Esophagus muscularis mucosa (tissue), 4 donors: Measurements from ENCODE around the gene PKP3. TPM values are rescaled to one million over a fixed set of nuclear protein-coding genes. Genes with fewer than 3 reads are reported as not detected.

Source experiments
- DNase-seq: peaks from one replicate; pipeline ENCODE4 v3.0.0-alpha.2; 2017; ENCODE audit errors: extremely low spot score
- H3K27ac ChIP-seq, 4 donors: fragments of 200-600 bp; sonication (generic); replicated peaks in 1 of 4; 1 replicate in 3 of 4; 2 replicates in 1 of 4; pipeline ENCODE4 v1.5.1; 2016 to 2019; ENCODE audit warnings: mild to moderate bottlenecking in 1 of 4
- H3K27me3 ChIP-seq, 4 donors: fragments of 200-600 bp; sonication (generic); one replicate each; pipeline versions ENCODE4 v1.5.1 to v1.6.0; 2016 to 2019
- H3K36me3 ChIP-seq, 4 donors: fragments of 200-600 bp; sonication (generic); one replicate each; pipeline ENCODE4 v1.5.1; 2016 to 2019
- H3K4me1 ChIP-seq, 4 donors: fragments of 200-600 bp; sonication (generic); one replicate each; pipeline ENCODE4 v1.5.1; 2016 to 2019
- H3K4me3 ChIP-seq, 4 donors: fragments of 200-600 bp; sonication (generic); 1 replicate in 2 of 4; 2 replicates in 2 of 4; pipeline ENCODE4 v1.5.1; 2016 to 2019; ENCODE audit warnings: mild to moderate bottlenecking in 4 of 4, moderate library complexity in 1 of 4
- H3K9me3 ChIP-seq, 4 donors: fragments of 200-600 bp; sonication (generic); 1 replicate in 3 of 4; 2 replicates in 1 of 4; pipeline ENCODE4 v1.5.1; 2016 to 2019
- CTCF ChIP-seq, 3 experiments: fragments of 200-600 bp in 2 of 3; fragments of 450-650 bp in 1 of 3; sonication (generic) in 2 of 3; IDR thresholded peaks; one replicate each; pipeline ENCODE4 v1.5.1; 2017 to 2019; ENCODE audit warnings: antibody characterized with exemption in 3 of 3, mild to moderate bottlenecking in 2 of 3, moderate library complexity in 1 of 3
- EP300 ChIP-seq: sonication (generic); formaldehyde crosslinking; IDR thresholded peaks from one replicate; pipeline ENCODE4 v1.6.1; 2017; ENCODE audit warnings: antibody characterized with exemption
- POLR2A ChIP-seq: fragments of 450-650 bp; IDR thresholded peaks from one replicate; pipeline ENCODE4 v1.6.1; 2017; ENCODE audit warnings: antibody characterized with exemption, moderate library complexity, mild to moderate bottlenecking, low read depth
- POLR2AphosphoS5 ChIP-seq, 2 donors: sonication (generic); formaldehyde crosslinking; IDR thresholded peaks; one replicate each; pipeline ENCODE4 v1.6.1; 2017; ENCODE audit warnings: antibody characterized with exemption in 2 of 2
- WGBS: methylation state at CpG from one replicate; pipeline ENCODE4 v1.1.5; 2018; 5-methylcytosine and 5-hydroxymethylcytosine counted together
- intact Hi-C: fragments of 100-400 bp; cut with DNase I; formaldehyde crosslinking; loops from one replicate; pipeline ENCODE4 v1.15.1; 2023
- total RNA-seq, 4 donors: library from RNA; depleted of rRNA; stranded (reverse); fragments of >200 nt; gene quantifications; one replicate each; pipeline versions ENCODE4 v1.1.0 to v1.2.1, GENCODE V29; 2016

Gene PKP3
- total RNA-seq, 4 donors from 2014 or later = 0.17 to 1.1 (median 0.51) TPM

- TF ChIP-seq POLR2A = no peak
- TF ChIP-seq CTCF (IDR thresholded peaks at IDR 0.05) = no peak
- Histone ChIP-seq H3K27ac (no peak overlapping the region), H3K4me3 (no peak overlapping the region), H3K36me3 (no peaks in the 10 kb centered on the region), H3K4me1 (peaks cover 10 to 21% (median 15%) of the 10 kb centered on the region in 4 donors), H3K27me3 (peaks cover 0 to 66% (median 8%) of the 10 kb centered on the region in 4 donors), H3K9me3 (no peaks in the 10 kb centered on the region)
- DNase-seq = no peak
- WGBS = 80% methylated on average over 21 of the region's 25 CpGs
- intact Hi-C loops = no loop called here
These were observed 1.0 kb downstream of the PKP3 start for GRCh38 chr11:394858-395655.

DNA sequence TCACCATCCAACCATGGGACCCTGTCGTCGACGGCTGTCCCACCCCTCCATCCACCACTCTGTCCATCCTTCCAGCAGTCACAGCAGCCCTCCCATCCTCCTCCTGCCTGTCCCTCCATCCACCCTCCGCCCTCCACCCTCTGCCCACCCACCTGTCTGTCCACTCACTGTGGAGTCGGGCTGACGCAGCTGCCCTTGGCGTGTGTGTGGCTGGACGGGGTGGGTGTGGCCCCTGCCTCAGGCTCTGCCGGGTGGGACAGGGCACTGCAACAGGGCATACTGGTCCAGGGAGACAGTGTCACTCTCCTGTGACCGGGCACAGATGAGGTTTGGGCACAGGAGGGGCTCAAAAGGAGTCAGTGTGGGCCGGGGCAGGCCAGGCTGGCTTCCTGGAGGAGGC is 1.9 kb downstream of the PKP3 start:
- H3K4me1 ChIP-seq = peaks cover 10 to 26% (median 18%) of the 10 kb centered on the region in 4 donors
- no peak overlapping the region for H3K4me3 ChIP-seq
- 77% methylated on average over 11 of the region's 11 CpGs for WGBS
- TF ChIP-seq EP300 = no peak
- no peak for TF ChIP-seq CTCF (IDR thresholded peaks at IDR 0.05)
- TF ChIP-seq POLR2A = no peak
- TF ChIP-seq POLR2AphosphoS5 (IDR thresholded peaks at IDR 0.05) = no peak
- H3K9me3 ChIP-seq = no peaks in the 10 kb centered on the region
- H3K27me3 ChIP-seq = peaks cover 0 to 72% (median 10%) of the 10 kb centered on the region in 4 donors
- no peaks in the 10 kb centered on the region for H3K36me3 ChIP-seq
- H3K27ac ChIP-seq = no peak overlapping the region
- no peak for DNase-seq
- intact Hi-C loops = no loop called here

DNA sequence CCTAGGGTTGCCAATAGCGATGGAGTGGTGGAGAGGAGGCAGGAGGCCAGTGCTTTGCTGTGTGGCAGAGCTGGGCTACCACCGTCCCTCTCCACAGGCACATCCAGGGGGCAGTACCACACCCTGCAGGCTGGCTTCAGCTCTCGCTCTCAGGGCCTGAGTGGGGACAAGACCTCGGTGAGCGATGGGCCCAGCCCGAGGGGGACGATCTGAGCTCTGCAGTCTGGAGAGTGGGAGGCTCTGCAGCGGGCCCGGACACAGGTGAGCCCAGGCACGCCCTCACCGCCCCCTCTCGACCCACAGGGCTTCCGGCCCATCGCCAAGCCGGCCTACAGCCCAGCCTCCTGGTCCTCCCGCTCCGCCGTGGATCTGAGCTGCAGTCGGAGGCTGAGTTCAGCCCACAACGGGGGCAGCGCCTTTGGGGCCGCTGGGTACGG is 2.5 kb downstream of the PKP3 start:
- no CpG with 5 or more reads among the region's 23 CpGs for WGBS
- Histone ChIP-seq H3K27me3 (peaks cover 0 to 65% (median 10%) of the 10 kb centered on the region in 4 donors), H3K4me3 (peak overlapping the region; percentile 45 to 61 (median 50)), H3K4me1 (peaks cover 10 to 26% (median 18%) of the 10 kb centered on the region in 4 donors), H3K27ac (no peak overlapping the region), H3K36me3 (no peaks in the 10 kb centered on the region), H3K9me3 (no peaks in the 10 kb centered on the region)
- no peak for DNase-seq
- no peak for TF ChIP-seq EP300
- TF ChIP-seq POLR2AphosphoS5 (IDR thresholded peaks at IDR 0.05) = no peak
- TF ChIP-seq POLR2A = no peak
- TF ChIP-seq CTCF (IDR thresholded peaks at IDR 0.05) = no peak
- intact Hi-C loops = no loop called here

DNA sequence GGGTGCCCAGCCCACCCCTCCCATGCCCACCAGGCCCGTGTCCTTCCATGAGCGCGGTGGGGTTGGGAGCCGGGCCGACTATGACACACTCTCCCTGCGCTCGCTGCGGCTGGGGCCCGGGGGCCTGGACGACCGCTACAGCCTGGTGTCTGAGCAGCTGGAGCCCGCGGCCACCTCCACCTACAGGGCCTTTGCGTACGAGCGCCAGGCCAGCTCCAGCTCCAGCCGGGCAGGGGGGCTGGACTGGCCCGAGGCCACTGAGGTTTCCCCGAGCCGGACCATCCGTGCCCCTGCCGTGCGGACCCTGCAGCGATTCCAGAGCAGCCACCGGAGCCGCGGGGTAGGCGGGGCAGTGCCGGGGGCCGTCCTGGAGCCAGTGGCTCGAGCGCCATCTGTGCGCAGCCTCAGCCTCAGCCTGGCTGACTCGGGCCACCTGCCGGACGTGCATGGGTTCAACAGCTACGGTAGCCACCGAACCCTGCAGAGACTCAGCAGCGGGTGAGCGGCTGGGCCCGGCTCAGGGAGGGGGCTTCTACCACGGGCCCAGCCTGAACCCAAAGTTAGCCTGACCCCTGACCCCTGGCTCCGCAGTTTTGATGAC is 3.0 kb downstream of the PKP3 start:
- Histone ChIP-seq H3K36me3 (no peaks in the 10 kb centered on the region), H3K4me3 (peak overlapping the region; percentile 45 to 61 (median 50)), H3K9me3 (no peaks in the 10 kb centered on the region), H3K4me1 (peaks cover 10 to 26% (median 18%) of the 10 kb centered on the region in 4 donors), H3K27ac (no peak overlapping the region), H3K27me3 (peaks cover 0 to 60% (median 10%) of the 10 kb centered on the region in 4 donors)
- 19% methylated on average over 4 of the region's 43 CpGs for WGBS
- DNase-seq = no peak
- TF ChIP-seq CTCF (IDR thresholded peaks at IDR 0.05) (peak; percentile 53 to 62 (median 53)), EP300 (no peak)
- intact Hi-C loops = no loop called here
